ENCODE data around the gene KCNK16. TPM values are rescaled to one million over a fixed set of nuclear protein-coding genes. Genes with fewer than 3 reads are reported as not detected.

KCNK16 gene
- total and polyA plus RNA-seq, 10 of the 15 experiments (the other 5 are each of a cell fraction or from before 2014, with no cell fraction given), result not detected

- WGBS (ENCODE audit: insufficient coverage, insufficient replicate concordance, low lambda C conversion rate, missing lambda C conversion rate), result 8% methylated on average over 7 of the region's 7 CpGs
- in situ Hi-C loops (cut with MboI), result no loop called here
- SMC1A ChIA-PET (ENCODE audit: uncharacterized antibody, unreplicated experiment), result no interaction called here
- no peaks in the 10 kb centered on the region for H4K20me1 ChIP-seq (ENCODE audit: control insufficient read depth, insufficient read depth)
- TF ChIP-seq ZNF622 (IDR thresholded peaks at IDR 0.05), result no peak
- TF ChIP-seq USF2 (IDR thresholded peaks at IDR 0.05; ENCODE audit: borderline replicate concordance, low read depth, low read length), result no peak
- TF ChIP-seq IKZF2 (IDR thresholded peaks at IDR 0.05), result no peak
- TF ChIP-seq, protein P1, sequence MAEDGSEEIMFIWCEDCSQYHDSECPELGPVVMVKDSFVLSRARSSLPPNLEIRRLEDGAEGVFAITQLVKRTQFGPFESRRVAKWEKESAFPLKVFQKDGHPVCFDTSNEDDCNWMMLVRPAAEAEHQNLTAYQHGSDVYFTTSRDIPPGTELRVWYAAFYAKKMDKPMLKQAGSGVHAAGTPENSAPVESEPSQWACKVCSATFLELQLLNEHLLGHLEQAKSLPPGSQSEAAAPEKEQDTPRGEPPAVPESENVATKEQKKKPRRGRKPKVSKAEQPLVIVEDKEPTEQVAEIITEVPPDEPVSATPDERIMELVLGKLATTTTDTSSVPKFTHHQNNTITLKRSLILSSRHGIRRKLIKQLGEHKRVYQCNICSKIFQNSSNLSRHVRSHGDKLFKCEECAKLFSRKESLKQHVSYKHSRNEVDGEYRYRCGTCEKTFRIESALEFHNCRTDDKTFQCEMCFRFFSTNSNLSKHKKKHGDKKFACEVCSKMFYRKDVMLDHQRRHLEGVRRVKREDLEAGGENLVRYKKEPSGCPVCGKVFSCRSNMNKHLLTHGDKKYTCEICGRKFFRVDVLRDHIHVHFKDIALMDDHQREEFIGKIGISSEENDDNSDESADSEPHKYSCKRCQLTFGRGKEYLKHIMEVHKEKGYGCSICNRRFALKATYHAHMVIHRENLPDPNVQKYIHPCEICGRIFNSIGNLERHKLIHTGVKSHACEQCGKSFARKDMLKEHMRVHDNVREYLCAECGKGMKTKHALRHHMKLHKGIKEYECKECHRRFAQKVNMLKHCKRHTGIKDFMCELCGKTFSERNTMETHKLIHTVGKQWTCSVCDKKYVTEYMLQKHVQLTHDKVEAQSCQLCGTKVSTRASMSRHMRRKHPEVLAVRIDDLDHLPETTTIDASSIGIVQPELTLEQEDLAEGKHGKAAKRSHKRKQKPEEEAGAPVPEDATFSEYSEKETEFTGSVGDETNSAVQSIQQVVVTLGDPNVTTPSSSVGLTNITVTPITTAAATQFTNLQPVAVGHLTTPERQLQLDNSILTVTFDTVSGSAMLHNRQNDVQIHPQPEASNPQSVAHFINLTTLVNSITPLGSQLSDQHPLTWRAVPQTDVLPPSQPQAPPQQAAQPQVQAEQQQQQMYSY (CRISPR knock-in tag; IDR thresholded peaks at IDR 0.05), result no peak
- no peak for TF ChIP-seq PAX5 (IDR thresholded peaks at IDR 0.05; ENCODE audit: borderline replicate concordance, low read depth, low read length)
- no peaks in the 10 kb centered on the region; a peak in 1 of 4 replicates for H3K27me3 ChIP-seq (replicated peaks in 1 of 2; ENCODE audit: control insufficient read depth in 2 of 2, insufficient read depth in 2 of 2, low read length in 1 of 2)
- no peak overlapping the region for H3K9ac ChIP-seq (ENCODE audit: control insufficient read depth, insufficient read depth, low read length)
- BruUV-seq (replicated peaks), result no TSS peak
- H3K4me3 ChIP-seq, result no peak overlapping the region
- CTCF ChIA-PET, result interaction anchor here (1.5 kb wide), 1 partner anchor 42 kb away, joined by 4 read pairs; no protein-coding TSS in a partner anchor
- ATAC-seq (no peak), FAIRE-seq (no peak), DNase-seq (ENCODE audit: low read depth, low spot score) (no peak)
- H3K9me3 ChIP-seq (replicated peaks; ENCODE audit: control insufficient read depth, insufficient read depth, low read length), result no peaks in the 10 kb centered on the region
- H3K27ac ChIP-seq (ENCODE audit: control insufficient read depth, insufficient read depth), result no peak overlapping the region
- H3K4me1 ChIP-seq (ENCODE audit: control insufficient read depth, insufficient read depth, low read length), result no peaks in the 10 kb centered on the region
- POLR2A ChIA-PET, result no interaction called here
- H3K36me3 ChIP-seq (ENCODE audit: control insufficient read depth in 2 of 2, insufficient read depth in 2 of 2, low read length in 1 of 2), result no peaks in the 10 kb centered on the region
- H3K4me2 ChIP-seq (ENCODE audit: control insufficient read depth, insufficient read depth), result no peak overlapping the region
- RAD21 ChIA-PET (ENCODE audit: unreplicated experiment), result no interaction called here
- H3K79me2 ChIP-seq (ENCODE audit: control insufficient read depth, insufficient read depth, low read length), result no peaks in the 10 kb centered on the region
- intact Hi-C loops (cut with micrococcal nuclease; ENCODE audit: unreplicated experiment), result no loop called here
- no peak overlapping the region for H2AFZ ChIP-seq (ENCODE audit: control insufficient read depth, low read depth, low read length)
These were observed 54.3 kb downstream of the KCNK16 start for GRCh38 chr6:39268171-39268570.

Data from GM12878 (cell line).